ENCODE results near the gene FAM136A. TPM values are rescaled to one million over a fixed set of nuclear protein-coding genes. Genes with fewer than 3 reads are reported as not detected.
A peak's percentile ranks its signal among the peaks of the same experiment; 100 is the strongest.

FAM136A gene
- total RNA-seq: 10 to 100 TPM; 60.3 to 62.9 TPM

DNA sequence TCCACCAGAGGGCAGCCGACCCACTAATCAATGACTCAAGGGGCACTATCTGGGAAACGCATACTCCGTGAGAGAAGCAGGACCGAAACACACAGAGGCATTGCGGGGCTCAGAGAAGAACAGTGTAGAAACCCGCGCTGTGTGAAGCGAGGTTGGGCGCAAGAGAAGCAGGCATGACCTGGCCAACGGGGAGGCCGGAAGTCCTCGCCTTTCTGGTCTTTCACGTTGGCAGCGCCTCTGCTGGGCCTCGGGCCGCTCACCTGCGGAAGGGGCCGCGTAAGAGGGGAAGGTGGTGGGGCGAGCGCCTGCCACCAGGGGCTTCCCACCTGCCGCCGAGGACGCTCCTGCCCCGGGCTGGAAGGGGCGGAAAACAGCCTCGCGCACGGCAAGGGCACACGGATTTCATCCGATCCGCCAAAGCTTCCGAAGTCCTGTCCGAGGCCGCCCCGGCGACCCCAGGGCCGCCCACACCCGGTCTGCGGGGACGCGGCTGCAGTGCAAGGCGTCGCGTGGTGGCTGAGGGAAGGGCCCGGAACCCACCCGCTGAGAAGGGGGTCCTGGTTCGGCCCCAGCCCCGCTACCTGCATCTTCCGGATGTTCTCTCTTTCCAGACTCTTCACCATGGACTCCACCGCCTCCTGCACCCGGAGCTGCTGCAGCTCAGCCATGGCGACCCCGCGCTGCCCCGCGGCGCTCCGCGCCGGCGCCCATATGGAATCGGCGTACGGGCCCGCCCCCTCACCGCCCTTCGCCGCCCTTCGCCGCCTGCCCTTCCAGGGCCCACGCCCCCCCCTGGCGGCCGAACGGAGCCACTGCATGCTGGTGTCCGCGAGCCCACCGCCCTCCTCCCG, at the start of gene FAM136A:
Gene FAM136A (minus strand): TSS at position 724 of the 851 bp plus-strand sequence. CDS start 56 bp downstream, at position 668.
- Mint-ChIP-seq H3K4me3 (peak within 1 kb of the TSS; percentile 89 to 93), H3K27ac (peak within 1 kb of the TSS; percentile 82), H3K4me1 (ENCODE audit: low read depth) (peaks cover 40% of the 10 kb centered on the region), H3K27me3 (ENCODE audit: low read depth) (no peaks in the 10 kb centered on the region), H3K36me3 (ENCODE audit: insufficient read depth in 2 of 2) (peaks cover 12% of the 10 kb centered on the region in 2 donors), H3K9me3 (no peaks in the 10 kb centered on the region)
- DNase-seq (peak; percentile 91 to 95), ATAC-seq (replicated peaks in 1 of 2) (peak; percentile 87)

DNA sequence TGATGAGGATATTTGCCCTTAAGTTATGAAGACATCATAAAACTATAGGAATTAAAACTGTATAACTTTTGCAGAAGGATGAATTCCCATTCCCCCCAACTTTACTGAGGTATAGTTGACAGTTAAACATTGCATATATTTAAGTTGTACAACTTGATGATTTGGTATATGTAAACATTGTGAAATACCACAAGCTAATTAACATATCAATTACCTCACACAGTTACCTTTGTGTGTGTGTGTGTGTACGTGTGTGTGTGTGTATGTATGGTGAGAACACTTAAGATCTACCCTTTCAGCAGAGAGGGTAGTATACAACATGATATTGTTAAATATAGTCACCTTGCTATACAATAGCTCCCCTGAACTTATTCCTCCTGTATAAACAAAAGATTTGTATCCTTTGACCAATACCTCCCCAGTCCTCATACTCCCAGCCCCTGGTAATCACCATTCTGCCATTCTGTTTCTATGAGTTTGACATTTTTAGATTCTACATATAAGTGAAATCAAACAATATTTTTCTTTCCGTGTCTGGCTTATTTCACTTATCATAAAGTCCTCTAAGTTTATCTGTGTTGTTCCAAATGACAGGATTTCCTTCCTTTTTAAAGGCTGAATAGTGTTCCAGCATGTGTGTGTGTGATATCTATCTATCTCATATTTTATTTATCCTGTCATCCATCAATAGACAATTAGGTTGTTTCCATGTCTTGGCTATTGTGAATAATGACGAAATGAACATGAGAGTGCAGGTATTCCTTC, 48.2 kb upstream of the FAM136A start:
- ATAC-seq (replicated peaks in 1 of 2) (no peak), DNase-seq (no peak)
- Mint-ChIP-seq H3K4me3 (no peak overlapping the region), H3K27ac (no peak overlapping the region), H3K4me1 (ENCODE audit: low read depth) (no peaks in the 10 kb centered on the region), H3K9me3 (no peaks in the 10 kb centered on the region), H3K27me3 (ENCODE audit: low read depth) (peaks cover 7% of the 10 kb centered on the region), H3K36me3 (ENCODE audit: insufficient read depth in 2 of 2) (no peaks in the 10 kb centered on the region)

DNA sequence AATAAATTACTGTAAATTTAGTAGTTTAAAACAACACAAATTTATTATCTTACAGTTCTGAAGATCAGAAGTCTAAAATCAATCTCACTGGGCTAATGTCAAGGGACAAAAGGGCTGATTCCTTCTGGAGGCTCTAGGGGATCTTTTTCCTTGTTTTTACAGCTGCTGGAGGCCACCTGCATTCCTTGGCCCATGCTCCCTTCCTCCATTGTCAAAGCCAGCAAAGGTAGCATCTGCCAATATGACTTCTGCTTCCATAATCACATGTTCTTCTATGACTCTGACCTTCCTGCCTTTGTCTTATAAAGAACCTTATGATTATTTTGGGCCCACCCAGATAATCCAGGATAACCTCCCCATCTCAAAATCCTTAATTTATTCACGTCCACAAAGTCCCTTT, 46.0 kb upstream of the FAM136A start:
- Mint-ChIP-seq H3K9me3 (no peaks in the 10 kb centered on the region), H3K27me3 (ENCODE audit: low read depth) (peaks cover 7% of the 10 kb centered on the region), H3K4me3 (no peak overlapping the region), H3K36me3 (ENCODE audit: insufficient read depth in 2 of 2) (no peaks in the 10 kb centered on the region), H3K27ac (no peak overlapping the region), H3K4me1 (ENCODE audit: low read depth) (no peaks in the 10 kb centered on the region)
- DNase-seq (no peak), ATAC-seq (replicated peaks in 1 of 2) (no peak)

DNA sequence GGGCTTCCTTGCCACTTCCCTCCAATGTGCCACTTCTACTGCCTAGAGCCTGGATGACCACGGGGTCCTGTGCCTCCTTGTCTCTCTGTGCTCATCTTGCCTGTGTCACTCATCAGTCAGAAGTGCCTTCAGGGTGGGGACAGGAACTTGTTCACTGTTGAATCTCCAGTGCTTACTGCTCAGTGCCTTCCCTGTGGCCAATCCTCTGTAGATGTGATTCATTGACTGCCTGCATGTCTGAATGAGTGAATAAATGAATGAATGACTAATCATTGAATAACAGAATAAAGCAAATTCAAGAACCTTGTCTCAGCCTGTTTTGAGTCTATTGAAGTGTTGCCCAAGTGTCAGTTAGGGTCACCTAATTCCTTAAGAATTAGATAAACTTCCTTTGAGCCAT, 42.3 kb upstream of the FAM136A start:
- H3K4me1 Mint-ChIP-seq (ENCODE audit: low read depth): no peaks in the 10 kb centered on the region
- no peaks in the 10 kb centered on the region for H3K27me3 Mint-ChIP-seq (ENCODE audit: low read depth)
- no peaks in the 10 kb centered on the region for H3K36me3 Mint-ChIP-seq (ENCODE audit: insufficient read depth in 2 of 2)
- ATAC-seq (replicated peaks in 1 of 2) (peak in 1 of 2 donors; percentile 54), DNase-seq (no peak)
- no peak overlapping the region for H3K4me3 Mint-ChIP-seq
- H3K27ac Mint-ChIP-seq: no peak overlapping the region
- H3K9me3 Mint-ChIP-seq: no peaks in the 10 kb centered on the region

- no peaks in the 10 kb centered on the region for H3K4me1 Mint-ChIP-seq (ENCODE audit: low read depth)
- no peaks in the 10 kb centered on the region for H3K27me3 Mint-ChIP-seq (ENCODE audit: low read depth)
- no peaks in the 10 kb centered on the region for H3K36me3 Mint-ChIP-seq (ENCODE audit: insufficient read depth in 2 of 2)
- ATAC-seq (replicated peaks in 1 of 2): no peak
- no peak overlapping the region for H3K27ac Mint-ChIP-seq
- H3K9me3 Mint-ChIP-seq: no peaks in the 10 kb centered on the region
- no peak for DNase-seq
- H3K4me3 Mint-ChIP-seq: no peak overlapping the region
Measured at GRCh38 chr2:70341477-70341765, 39.6 kb upstream of the FAM136A start.

DNA sequence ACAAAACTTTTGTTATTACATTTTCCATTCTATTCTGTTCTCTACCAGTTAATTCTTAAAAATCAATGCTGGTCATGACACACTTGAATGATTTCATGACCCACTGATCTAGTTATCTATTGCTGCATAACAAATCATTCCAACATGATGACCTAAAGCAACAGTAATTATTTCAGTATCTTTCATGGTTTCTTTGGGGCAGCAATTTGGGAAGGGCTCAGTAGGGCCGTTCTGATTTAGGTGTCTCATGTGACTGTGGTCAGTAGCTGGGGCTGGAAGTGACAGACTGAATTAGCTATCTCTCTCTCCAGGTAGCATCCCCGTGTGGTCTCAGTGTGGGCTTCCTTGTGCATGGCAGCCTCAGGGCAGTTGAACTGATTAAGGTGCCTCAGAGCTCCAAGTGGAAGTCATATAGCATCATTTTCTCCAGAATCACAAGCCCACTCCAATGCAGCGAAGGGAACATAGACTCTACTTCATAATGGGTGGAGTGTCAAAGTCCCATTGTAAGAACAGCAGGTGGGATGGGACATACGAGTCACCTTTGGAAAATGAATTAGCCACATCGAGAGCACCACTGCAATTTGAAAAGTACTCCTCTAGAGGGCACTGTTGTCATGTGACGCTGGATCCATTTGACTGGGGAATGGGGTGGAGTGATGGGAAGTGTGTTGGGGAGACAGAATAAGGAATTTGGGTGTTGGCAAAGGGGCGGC, 39.1 kb upstream of the FAM136A start:
- no peak overlapping the region for H3K27ac Mint-ChIP-seq
- peak in 1 of 2 donors; percentile 48 for ATAC-seq (replicated peaks in 1 of 2)
- H3K4me1 Mint-ChIP-seq (ENCODE audit: low read depth): no peaks in the 10 kb centered on the region
- no peak overlapping the region for H3K4me3 Mint-ChIP-seq
- peak; percentile 19 to 41 for DNase-seq
- no peaks in the 10 kb centered on the region for H3K27me3 Mint-ChIP-seq (ENCODE audit: low read depth)
- H3K9me3 Mint-ChIP-seq: no peaks in the 10 kb centered on the region
- no peaks in the 10 kb centered on the region for H3K36me3 Mint-ChIP-seq (ENCODE audit: insufficient read depth in 2 of 2)

- Mint-ChIP-seq H3K4me1 (ENCODE audit: low read depth) (no peaks in the 10 kb centered on the region), H3K36me3 (ENCODE audit: insufficient read depth in 2 of 2) (no peaks in the 10 kb centered on the region), H3K9me3 (no peaks in the 10 kb centered on the region), H3K27me3 (ENCODE audit: low read depth) (no peaks in the 10 kb centered on the region), H3K27ac (no peak overlapping the region), H3K4me3 (no peak overlapping the region)
- no peak for ATAC-seq (replicated peaks in 1 of 2)
- no peak for DNase-seq
Measured at GRCh38 chr2:70340075-70340474, 38.2 kb upstream of the FAM136A start.

DNA sequence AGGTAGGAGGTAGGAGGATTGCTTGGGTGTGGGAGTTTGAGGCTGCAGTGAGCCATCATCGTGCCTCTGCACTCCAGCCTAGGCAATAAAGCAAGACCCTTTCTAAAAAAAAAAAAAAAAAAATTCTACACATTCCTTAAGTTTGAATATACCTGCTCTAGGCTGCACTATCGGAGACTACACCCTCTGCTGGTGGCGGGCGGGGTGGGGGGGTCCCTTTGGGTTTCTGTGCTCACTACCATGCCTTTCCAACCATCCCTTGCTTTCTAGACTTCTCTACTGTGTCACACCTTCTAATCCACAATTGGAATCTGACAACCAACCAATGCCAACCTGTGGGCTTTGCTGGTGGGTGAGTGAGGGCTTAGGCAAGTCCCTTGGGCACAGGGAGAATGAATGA, 34.7 kb upstream of the FAM136A start:
- DNase-seq (no peak), ATAC-seq (replicated peaks in 1 of 2) (no peak)
- Mint-ChIP-seq H3K36me3 (ENCODE audit: insufficient read depth in 2 of 2) (no peaks in the 10 kb centered on the region), H3K4me1 (ENCODE audit: low read depth) (no peaks in the 10 kb centered on the region), H3K27me3 (ENCODE audit: low read depth) (no peaks in the 10 kb centered on the region), H3K27ac (no peak overlapping the region), H3K9me3 (no peaks in the 10 kb centered on the region), H3K4me3 (no peak overlapping the region)

- ATAC-seq (replicated peaks in 1 of 2): no peak
- H3K27ac Mint-ChIP-seq: no peak overlapping the region
- H3K27me3 Mint-ChIP-seq (ENCODE audit: low read depth): no peaks in the 10 kb centered on the region
- H3K4me1 Mint-ChIP-seq (ENCODE audit: low read depth): no peaks in the 10 kb centered on the region
- DNase-seq: no peak
- no peaks in the 10 kb centered on the region for H3K9me3 Mint-ChIP-seq
- H3K4me3 Mint-ChIP-seq: no peak overlapping the region
- H3K36me3 Mint-ChIP-seq (ENCODE audit: insufficient read depth in 2 of 2): no peaks in the 10 kb centered on the region
Measured at GRCh38 chr2:70331012-70331411, 29.1 kb upstream of the FAM136A start.

DNA sequence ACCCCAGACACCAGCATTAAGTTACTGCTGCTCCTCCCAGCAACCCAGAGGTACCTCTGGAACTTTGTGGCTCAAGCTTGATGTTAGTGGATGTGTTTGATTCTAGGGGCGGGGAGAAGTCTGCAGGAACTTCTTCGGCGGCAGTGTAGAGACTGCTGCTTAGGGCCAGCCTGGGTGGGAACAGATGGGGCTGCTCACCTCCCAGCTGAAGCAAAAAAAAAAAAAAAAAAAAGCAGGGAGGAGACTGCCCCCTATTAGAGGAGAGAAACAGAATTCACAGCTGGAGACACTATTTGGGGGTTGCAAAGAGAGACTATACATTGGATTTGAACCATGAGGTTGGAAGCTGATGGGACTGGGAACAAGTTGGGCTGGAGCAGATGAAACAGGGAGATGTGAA, 28.6 kb upstream of the FAM136A start:
- DNase-seq: no peak

GRCh38 chr2:70328921-70329561, 27.2 kb upstream of the FAM136A start:
- H3K4me1 Mint-ChIP-seq (ENCODE audit: low read depth): no peaks in the 10 kb centered on the region
- no peaks in the 10 kb centered on the region for H3K36me3 Mint-ChIP-seq (ENCODE audit: insufficient read depth in 2 of 2)
- no peak overlapping the region for H3K27ac Mint-ChIP-seq
- DNase-seq (no peak), ATAC-seq (replicated peaks in 1 of 2) (no peak)
- no peak overlapping the region for H3K4me3 Mint-ChIP-seq
- no peaks in the 10 kb centered on the region for H3K9me3 Mint-ChIP-seq
- no peaks in the 10 kb centered on the region for H3K27me3 Mint-ChIP-seq (ENCODE audit: low read depth)

More for the DNA sequence above, 28.6 kb upstream of the FAM136A start:
- Mint-ChIP-seq H3K4me1 (ENCODE audit: low read depth) (no peaks in the 10 kb centered on the region), H3K9me3 (no peaks in the 10 kb centered on the region), H3K36me3 (ENCODE audit: insufficient read depth in 2 of 2) (no peaks in the 10 kb centered on the region), H3K4me3 (no peak overlapping the region), H3K27me3 (ENCODE audit: low read depth) (no peaks in the 10 kb centered on the region), H3K27ac (no peak overlapping the region)
- no peak for ATAC-seq (replicated peaks in 1 of 2)

DNA sequence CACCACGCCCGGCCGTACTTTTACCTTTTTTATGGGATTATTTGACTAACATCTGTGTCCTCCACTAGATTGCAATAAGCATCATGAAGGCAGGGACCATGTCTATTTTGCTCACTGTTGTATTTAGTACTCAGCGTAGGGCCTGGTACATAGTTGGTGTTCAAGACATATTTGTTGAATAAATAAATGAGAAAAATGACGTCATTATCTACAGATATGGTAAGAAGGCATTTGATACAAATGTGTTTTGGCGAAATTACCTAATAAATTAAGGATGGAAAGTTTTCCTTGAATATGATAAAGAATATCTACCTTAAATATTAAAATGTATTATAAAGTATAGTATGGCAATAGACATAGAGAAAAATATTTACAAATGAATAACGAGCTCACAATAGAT, 24.0 kb upstream of the FAM136A start:
- Mint-ChIP-seq H3K27me3 (ENCODE audit: low read depth) (no peaks in the 10 kb centered on the region), H3K36me3 (ENCODE audit: insufficient read depth in 2 of 2) (no peaks in the 10 kb centered on the region), H3K27ac (no peak overlapping the region), H3K9me3 (no peaks in the 10 kb centered on the region), H3K4me1 (ENCODE audit: low read depth) (peaks cover 6% of the 10 kb centered on the region), H3K4me3 (no peak overlapping the region)
- DNase-seq (no peak), ATAC-seq (replicated peaks in 1 of 2) (no peak)

DNA sequence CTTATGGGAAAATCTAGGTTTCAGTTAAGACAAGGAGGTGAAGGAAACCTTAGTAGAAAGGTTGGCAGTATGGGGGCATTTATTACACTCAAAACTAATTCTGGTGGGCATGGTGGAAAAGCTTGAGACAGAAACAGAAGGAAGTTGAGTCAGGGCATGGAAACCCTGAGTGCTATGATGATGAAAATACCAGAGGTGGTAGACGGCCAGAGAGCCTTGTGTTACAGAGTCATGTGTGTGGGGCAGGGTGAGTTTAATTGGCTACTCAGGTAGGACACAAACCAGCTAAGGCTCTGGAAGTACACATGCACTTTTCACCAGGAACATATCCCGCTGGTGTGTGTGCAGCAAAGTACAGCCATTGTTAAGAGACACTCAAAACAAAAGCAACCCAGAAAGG, 20.7 kb upstream of the FAM136A start:
- Mint-ChIP-seq H3K27ac (no peak overlapping the region), H3K4me3 (no peak overlapping the region), H3K36me3 (ENCODE audit: insufficient read depth in 2 of 2) (no peaks in the 10 kb centered on the region), H3K27me3 (ENCODE audit: low read depth) (no peaks in the 10 kb centered on the region), H3K4me1 (ENCODE audit: low read depth) (peaks cover 6% of the 10 kb centered on the region), H3K9me3 (no peaks in the 10 kb centered on the region)
- ATAC-seq (replicated peaks in 1 of 2): no peak
- no peak for DNase-seq

All from activated T-cell treated with anti-CD3 and anti-CD28 coated beads, Interleukin-2, amount 50 U/mL, for 72 hours (primary cell).